Stimulated activated CD8-positive, alpha-beta memory T cell treated with anti-CD3 and anti-CD28 coated beads, Interleukin-12 subunit alpha, Interleukin-12 subunit beta, amount 100 ng/mL, for 24 hours (primary cell): ENCODE results near the gene UBXN10.

Experiments
- DNase-seq: peaks from one replicate; pipeline ENCODE4 v3.0.0-alpha.2; 2020; ENCODE audit errors: extremely low read depth

Gene UBXN10

DNA sequence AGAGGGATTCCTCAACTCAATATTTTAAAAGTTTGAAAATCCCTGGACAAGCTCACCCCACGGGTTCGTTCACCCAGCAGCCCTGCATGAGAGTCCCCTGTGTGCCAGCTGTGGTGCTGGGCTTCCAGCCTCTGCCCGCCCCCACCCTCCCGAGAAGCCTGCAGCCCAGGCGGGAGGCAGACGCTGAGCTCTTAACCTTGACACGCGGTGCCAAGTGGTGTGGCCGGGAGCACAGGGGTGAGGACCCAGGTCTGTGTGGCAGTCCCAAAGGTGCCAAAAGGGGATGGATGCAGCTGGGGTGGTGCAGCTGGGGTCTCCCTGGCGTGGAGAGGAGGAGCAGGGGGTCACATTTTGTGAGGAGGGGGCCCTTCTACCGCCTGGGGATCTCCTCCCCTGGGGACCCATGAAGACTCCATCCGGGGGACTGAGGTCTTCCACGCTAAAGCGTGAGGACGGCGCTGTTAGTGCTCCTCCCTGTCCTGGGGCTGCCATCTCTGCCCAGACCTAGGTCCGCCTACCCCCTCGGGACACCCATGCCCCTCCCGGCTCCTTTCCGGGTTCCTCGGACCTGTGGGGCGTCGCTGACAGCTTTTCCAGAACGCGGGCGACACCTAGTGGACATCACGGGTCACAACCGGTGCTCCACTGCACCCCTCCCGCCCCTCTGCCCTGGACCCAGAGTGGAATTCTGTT, 33.8 kb upstream of the UBXN10 start:
- peak; percentile 35 for DNase-seq

DNA sequence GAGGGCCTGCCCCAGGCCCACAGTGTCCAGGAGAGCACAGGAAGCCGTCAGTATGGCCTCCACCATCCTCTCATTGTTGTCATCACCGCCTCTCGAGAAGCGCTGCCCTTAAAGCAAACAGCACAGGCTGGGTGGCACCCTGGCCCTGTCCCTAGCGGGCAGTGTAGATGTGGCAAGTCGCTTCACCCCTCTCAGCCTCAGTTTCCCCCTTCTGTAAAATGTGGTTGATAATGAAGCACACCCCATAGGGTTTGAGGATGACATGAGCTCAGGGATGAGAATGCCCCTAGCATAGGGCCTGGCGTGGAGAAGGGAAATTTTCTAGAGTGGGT, 33.3 kb upstream of the UBXN10 start:
- no peak for DNase-seq

GRCh38 chr1:20153000-20153418, 32.9 kb upstream of the UBXN10 start:
- DNase-seq: no peak

DNA sequence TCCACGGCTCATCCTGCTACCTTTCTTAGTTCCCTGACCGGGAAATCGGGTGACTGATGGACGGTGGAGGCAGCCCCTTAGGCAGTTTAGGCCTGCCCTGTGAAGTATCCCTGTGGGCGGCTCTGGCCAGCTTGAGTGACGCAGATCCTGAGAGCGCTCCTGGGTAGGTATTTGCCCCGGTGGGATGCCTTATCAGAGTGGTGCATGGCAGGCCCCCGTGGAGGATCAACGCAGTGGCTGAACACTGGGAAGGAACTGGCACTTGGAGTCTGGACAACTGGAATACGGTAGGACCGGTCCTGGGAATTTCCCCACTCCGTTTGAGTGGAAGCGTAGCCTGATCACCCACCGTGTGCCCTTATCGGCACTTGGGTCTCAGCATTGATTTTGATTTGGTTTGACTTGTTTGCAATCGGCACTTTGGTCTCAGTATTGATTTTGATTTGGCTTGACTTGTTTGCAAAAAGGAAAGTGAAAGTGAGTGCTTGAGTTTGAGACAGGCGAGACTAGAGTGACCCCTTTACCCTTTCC, 31.5 kb upstream of the UBXN10 start:
- DNase-seq: no peak

DNA sequence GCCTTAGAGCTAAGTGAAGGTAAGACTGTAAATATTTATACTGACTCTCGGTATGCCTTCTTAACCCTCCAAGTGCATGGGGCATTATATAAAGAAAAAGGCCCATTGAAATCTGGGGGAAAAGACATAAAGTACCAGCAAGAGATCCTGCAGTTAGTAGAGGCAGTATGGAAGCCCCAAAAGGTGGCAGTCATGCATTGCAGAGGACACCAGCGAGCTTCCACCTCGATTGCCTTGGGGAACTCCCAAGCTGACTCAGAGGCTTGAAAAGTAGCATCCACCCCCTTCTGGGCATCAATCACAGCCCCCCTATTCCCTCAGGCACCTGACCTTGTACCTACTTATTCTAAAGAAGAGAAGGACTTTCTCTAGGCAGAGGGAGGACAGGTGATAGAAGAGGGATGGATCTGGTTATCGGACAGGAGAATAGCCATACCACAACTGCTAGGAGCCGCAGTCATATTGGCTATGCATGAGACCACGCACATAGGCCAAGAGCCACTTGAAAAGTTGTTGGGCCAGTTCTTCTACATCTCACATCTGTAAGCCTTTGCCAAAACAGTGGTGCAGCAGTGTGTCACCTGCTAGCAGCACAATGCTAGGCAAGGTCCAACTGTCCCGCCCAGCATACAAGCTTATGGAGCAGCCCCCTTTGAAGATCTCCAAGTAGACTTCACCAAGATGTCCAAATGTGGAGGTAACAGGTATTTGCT, 27.4 kb upstream of the UBXN10 start:
- DNase-seq: no peak

GRCh38 chr1:20160034-20160433, 25.9 kb upstream of the UBXN10 start:
- no peak for DNase-seq

GRCh38 chr1:20164694-20165202, 21.1 kb upstream of the UBXN10 start:
- no peak for DNase-seq

DNA sequence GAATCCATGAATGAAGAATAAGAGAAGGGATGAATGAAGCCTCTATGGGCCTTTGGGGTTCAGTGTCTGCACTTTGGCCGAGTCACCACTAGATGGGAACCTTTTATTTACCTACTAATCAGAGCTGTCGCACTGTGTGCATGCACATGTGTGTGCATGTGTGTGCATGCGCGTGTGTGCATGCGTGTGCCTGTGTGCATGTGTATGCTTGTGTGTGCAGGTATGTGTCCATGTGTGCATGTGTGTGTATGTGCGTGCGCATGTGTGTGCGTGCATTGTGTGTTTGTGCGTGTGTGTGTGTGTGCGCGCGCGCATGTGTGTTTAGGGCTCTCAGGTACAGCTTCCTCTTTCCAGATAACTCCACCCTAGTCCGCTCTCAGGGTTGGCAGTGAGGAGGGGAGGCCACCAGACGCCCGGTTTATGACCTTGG, 20.4 kb upstream of the UBXN10 start:
- DNase-seq: no peak

DNA sequence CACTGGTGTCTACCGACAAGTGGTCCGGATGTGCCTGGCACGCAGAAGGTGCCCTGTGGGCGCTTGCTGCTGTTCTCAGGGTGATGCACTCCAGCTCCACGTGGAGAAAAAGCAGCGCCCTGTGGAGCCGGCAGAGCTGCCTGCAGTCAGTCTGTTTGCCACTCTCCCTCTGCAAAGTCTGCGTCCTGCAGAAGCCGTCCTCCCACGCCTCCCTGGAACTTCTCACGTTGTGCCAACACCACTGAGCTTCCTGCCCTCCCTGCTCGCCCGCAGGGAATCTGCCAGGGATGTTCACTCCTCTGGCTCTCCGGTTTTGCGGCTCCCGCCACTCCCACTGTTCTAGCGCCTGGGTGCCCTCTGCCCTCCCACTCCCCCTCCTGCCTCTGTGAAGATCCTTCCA, 19.8 kb upstream of the UBXN10 start:
- DNase-seq: no peak

DNA sequence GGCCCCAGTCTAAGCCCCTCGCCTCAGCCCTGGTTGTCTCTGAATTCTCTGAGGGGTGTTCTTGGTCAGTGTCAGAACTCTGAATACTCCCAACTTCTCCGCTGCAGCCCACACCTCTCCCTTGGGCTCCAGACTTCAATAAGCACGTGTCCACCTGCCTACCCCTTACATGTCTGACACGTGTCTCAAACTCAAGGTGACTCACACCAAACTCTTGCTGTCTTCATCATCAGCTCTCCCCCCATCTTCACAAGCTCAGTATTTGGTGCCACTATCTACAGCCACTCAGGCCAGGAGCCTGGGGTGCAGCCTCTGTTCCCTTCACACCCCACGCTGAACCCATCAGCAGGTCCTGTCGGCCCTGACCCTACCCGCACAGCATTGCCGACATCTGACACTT, 18.8 kb upstream of the UBXN10 start:
- DNase-seq: no peak

GRCh38 chr1:20168564-20169491, 17.1 kb upstream of the UBXN10 start:
- DNase-seq: no peak

DNA sequence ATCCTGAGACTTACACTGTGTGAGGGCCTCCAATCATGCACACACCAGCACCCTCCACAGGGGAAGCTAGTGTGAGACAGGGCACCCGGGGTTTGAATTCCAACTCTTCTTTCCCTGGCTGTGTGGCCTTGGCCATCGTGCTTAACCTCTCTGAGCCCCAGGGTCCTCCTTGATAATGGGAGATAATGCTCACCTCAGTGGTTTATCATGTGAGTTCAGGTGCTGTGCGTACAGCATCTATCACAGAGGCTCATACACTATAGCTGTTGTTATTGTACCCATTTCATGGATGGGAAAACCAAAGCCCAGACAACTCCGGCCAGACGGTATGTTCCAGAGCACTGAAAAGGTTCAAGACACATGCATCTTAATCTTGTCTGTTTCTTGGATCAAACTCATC, 16.0 kb upstream of the UBXN10 start:
- DNase-seq: no peak

- no peak for DNase-seq
Measured at GRCh38 chr1:20172033-20172590, 13.8 kb upstream of the UBXN10 start.

- no peak for DNase-seq
Measured at GRCh38 chr1:20174937-20175666, 10.8 kb upstream of the UBXN10 start.

- DNase-seq: no peak
Measured at GRCh38 chr1:20178634-20179370, 7.1 kb upstream of the UBXN10 start.

GRCh38 chr1:20179371-20180128, 6.3 kb upstream of the UBXN10 start:
- no peak for DNase-seq

- no peak for DNase-seq
Measured at GRCh38 chr1:20180129-20180843, 5.6 kb upstream of the UBXN10 start.

- no peak for DNase-seq
Measured at GRCh38 chr1:20180844-20181207, 5.1 kb upstream of the UBXN10 start.

DNA sequence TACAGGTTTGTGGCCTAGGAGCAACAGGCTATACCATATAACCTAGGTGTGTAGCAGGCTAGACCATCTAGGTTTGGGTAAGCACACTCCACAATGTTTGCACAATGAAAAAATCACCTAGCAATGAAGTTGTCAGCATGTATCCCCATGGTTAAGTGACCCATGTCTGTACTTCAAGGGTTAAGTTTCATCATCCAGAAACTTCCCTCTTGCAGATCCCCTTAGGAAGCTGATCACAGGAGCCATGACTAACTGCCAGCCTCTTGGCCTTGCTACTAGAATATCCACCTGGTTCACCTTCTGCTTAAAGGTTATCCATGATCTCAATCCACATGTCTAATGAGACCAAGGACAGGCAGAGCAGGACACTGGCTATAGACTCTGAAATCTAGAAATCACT, 3.5 kb upstream of the UBXN10 start:
- DNase-seq: no peak
